GM12892 (cell line): ENCODE measurements around the gene ALDH1A3.
"Not testable (repeated sequence)": the region's sequence is repeated elsewhere in the genome, so short reads cannot be mapped to it uniquely, and the experiment has no call there.

Source experiments
- DNase-seq: peaks from one replicate; pipeline ENCODE4 v3.0.0; 2011; ENCODE audit not compliant: insufficient read length
- FAIRE-seq: peaks from 2 replicates; lab custom pipeline; 2011; peaks lifted over from hg19 to GRCh38; lab: Jason Lieb, UNC
- POLR2A ChIP-seq: IDR thresholded peaks from 2 replicates; pipeline ENCODE4 v1.6.1; 2011; ENCODE audit warnings: low read depth, low read length, control low read depth
- POLR2AphosphoS5 ChIP-seq: IDR thresholded peaks from 2 replicates; pipeline ENCODE4 v1.6.1; 2011; ENCODE audit warnings: low read depth, low read length, control low read depth
- TAF1 ChIP-seq: IDR thresholded peaks from 2 replicates; pipeline ENCODE4 v1.6.1; 2011; ENCODE audit warnings: low read depth, mild to moderate bottlenecking, control low read depth, low read length, borderline replicate concordance

Gene ALDH1A3

DNA sequence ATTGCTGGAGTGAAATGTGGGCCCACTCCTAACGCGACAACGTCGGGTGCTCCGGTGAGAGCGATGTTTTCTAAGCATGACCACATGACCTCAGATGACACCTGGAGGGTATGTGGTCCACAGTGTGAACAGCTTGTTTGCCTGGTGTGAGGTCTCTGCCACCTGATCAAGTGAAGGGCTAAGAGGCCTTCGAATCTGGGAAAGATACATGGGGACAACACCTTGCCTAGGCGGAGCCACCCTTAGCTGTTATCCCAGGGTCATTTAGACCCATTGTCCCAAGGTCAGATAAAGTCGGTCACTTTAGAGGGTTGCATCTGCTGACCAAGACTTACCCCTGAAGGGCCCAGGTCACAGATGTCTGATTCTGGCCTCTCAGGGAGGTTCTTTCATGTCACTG is 34.9 kb upstream of the ALDH1A3 start:
- no peak for TF ChIP-seq POLR2AphosphoS5
- TF ChIP-seq TAF1 = no peak
- TF ChIP-seq POLR2A = no peak
- no peak for DNase-seq
- no peak for FAIRE-seq

- FAIRE-seq (no peak), DNase-seq (no peak)
- no peak for TF ChIP-seq POLR2AphosphoS5
- TF ChIP-seq TAF1 = no peak
- no peak for TF ChIP-seq POLR2A
These were observed 32.4 kb upstream of the ALDH1A3 start for GRCh38 chr15:100847194-100847593.

GRCh38 chr15:100849021-100849854 is 30.4 kb upstream of the ALDH1A3 start:
- no peak for FAIRE-seq
- peak; percentile 32 for DNase-seq
- no peak for TF ChIP-seq POLR2A
- TF ChIP-seq POLR2AphosphoS5 = no peak
- TF ChIP-seq TAF1 = no peak

- FAIRE-seq (no peak), DNase-seq (no peak)
- TF ChIP-seq POLR2AphosphoS5 (no peak), POLR2A (no peak), TAF1 (no peak)
These were observed 29.8 kb upstream of the ALDH1A3 start for GRCh38 chr15:100849855-100850218.

DNA sequence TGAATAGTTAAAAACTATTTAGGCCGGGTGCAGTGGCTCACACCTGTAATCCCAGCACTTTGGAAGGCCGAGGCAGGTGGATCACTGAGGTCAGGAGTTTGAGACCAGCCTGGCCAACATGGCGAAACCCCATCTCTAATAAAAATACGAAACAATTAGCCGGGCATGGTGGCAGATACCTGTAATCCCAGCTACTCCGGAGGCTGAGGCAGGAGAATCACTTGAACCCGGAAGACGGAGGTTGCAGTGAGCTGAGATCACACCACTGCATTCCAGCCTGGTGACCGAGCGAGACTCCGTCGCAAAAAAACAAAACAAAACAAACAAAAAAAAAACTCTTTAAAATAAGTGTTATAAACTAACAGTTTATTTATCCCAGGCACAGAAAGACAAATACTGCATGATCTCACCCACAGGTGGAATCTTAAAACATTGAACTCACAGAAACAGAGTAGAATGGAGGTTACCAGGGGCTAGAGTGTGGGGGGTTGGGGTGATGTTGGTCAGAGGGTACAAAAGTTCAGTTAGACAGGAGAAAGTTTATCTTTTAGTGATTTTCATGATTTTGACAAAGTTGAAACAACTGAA is 28.1 kb upstream of the ALDH1A3 start:
- not testable (repeated sequence) for DNase-seq, FAIRE-seq

DNA sequence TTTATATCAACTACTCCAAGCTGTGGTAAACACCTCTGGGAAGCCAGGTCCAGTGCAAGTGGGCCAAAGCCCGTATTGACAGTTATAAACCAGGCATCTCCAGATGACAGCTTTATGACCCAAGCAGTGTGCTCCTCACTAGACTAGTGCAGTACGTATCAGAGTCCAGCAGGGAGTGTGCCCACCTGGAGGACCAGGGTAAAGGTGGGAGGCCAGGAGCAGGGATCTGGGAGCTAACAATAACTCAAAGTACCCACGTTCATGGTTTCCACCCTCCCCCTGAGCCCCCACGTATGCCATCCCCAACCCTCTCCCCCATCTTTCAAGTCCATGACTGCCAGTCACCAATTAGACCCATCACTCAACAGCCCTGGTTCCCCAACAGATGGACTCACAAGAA is 27.0 kb upstream of the ALDH1A3 start:
- DNase-seq (no peak), FAIRE-seq (no peak)
- TF ChIP-seq TAF1 (no peak), POLR2AphosphoS5 (no peak), POLR2A (no peak)

DNA sequence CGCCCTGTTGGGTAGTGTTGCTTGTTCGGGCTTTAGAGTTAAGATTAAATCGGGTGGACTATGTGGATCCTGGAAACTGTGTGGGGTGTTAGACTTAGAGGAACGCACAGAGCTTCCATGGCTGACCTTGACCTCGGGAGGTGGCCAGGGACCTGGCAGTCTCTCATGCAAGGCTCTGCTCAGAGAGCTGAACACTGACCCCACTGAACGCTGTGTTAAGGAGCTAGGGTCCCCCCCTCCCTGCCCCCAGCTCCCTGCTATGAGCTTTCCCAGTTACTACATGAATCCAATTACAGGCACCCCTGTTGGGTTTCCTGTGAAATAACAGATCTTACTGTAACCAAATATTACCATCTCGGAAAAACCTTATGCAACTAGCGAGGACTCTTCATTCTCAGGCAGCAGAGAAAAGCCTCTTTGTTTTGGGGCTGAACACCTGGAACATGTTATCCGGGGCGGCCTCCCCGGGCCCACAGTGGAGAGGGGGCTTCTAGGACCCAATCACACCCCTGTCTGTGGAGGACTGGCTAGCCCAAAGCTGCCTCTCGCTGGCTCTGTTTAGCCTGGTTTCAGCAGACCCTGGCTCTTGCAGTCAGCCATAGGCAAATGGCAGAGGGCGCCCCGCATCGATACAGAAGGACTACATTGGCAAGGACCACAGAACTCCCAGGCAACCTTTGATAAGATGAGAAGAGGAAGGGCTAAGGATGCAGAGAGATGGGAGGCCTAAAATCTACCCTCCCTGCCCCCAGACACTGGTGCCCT is 25.8 kb upstream of the ALDH1A3 start:
- TF ChIP-seq POLR2AphosphoS5 (no peak), TAF1 (no peak), POLR2A (no peak)
- FAIRE-seq (no peak), DNase-seq (no peak)

DNA sequence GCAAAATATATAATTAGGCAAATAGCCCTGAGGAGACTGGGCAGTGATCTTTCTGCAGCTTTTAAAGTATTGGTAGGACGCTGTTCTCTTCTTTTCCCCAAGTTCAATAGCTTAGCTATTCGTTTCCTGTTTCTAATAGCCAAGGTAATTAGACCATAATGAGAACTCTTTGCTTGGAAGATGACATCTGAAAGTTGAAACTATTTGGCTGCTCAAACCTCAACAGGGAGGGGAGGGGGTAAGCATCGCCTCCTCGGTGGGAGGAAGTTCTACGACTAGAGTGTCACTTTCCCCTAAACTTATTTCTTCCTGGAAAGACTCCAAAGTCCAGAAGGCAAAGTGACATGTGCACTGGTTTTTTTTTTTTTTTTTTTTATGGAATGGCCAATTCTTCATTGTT is 22.8 kb upstream of the ALDH1A3 start:
- TF ChIP-seq POLR2A (no peak), TAF1 (no peak), POLR2AphosphoS5 (no peak)
- no peak for FAIRE-seq

DNA sequence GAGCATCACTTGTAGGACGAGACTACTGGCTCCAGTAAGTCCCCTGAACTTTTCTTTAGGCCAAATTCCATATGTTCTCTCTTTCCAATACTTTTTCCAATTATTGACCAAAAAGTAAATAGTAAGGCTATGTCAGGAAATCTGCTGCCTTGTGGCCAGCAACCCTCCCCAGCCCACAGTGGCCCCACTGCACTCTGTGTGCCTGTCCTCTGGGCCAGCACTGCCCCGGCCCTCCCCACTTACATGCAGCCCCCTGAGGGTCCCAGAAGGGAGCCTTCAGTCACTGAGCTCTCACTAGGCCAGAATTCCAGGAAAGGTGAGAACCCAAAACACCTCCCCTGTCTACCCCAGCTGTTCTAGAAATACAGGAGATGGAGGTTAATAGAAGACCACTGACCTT is 21.3 kb upstream of the ALDH1A3 start:
- TF ChIP-seq POLR2A (no peak), POLR2AphosphoS5 (no peak), TAF1 (no peak)
- no peak for DNase-seq
- no peak for FAIRE-seq

More for the DNA sequence above, 22.8 kb upstream of the ALDH1A3 start:
- no peak for DNase-seq

GRCh38 chr15:100859970-100860828 is 19.4 kb upstream of the ALDH1A3 start:
- FAIRE-seq (no peak), DNase-seq (no peak)
- TF ChIP-seq POLR2AphosphoS5 (no peak), POLR2A (no peak), TAF1 (no peak)

GRCh38 chr15:100860829-100861510 is 18.7 kb upstream of the ALDH1A3 start:
- FAIRE-seq (no peak), DNase-seq (no peak)
- TF ChIP-seq POLR2A (no peak), TAF1 (no peak), POLR2AphosphoS5 (no peak)
